HL-60 (cell line): Measurements from ENCODE around the gene BBS5.

Experiments
- DNase-seq, 2 experiments: peaks; one replicate each; pipeline ENCODE4 v3.0.0-alpha.2; 2010 to 2020; ENCODE audit warnings: low read depth in 1 of 2, low spot score in 1 of 2
- H3K27ac ChIP-seq: fragments of 250-450 bp; sonication (Bioruptor Pico); replicated peaks from 2 replicates; pipeline ENCODE4 v1.5.1; 2020; ENCODE audit warnings: mild to moderate bottlenecking, moderate library complexity
- H3K27me3 ChIP-seq: fragments of 250-450 bp; sonication (Bioruptor Pico); 2 replicates; pipeline ENCODE4 v1.5.1; 2021; ENCODE audit warnings: mild to moderate bottlenecking, moderate library complexity; ENCODE audit not compliant: insufficient read depth, poor library complexity, severe bottlenecking
- H3K4me3 ChIP-seq: replicated peaks from 2 replicates; pipeline ENCODE4 v1.5.1; 2011; ENCODE audit warnings: mild to moderate bottlenecking, control low read depth, low read length; ENCODE audit not compliant: insufficient read depth
- GABPA ChIP-seq: IDR thresholded peaks from 2 replicates; pipeline ENCODE4 v1.6.1; 2012; ENCODE audit warnings: low read depth
- POLR2AphosphoS5 ChIP-seq: IDR thresholded peaks from 2 replicates; pipeline ENCODE4 v1.6.1; 2012; ENCODE audit warnings: low read depth
- SPI1 ChIP-seq: IDR thresholded peaks from 2 replicates; pipeline ENCODE4 v1.6.1; 2012; ENCODE audit warnings: low read depth, mild to moderate bottlenecking, borderline replicate concordance
- TF ChIP-seq, protein P1 (sequence below): IDR thresholded peaks from 2 replicates; pipeline ENCODE4 v1.6.1; 2012; ENCODE audit warnings: low read depth; ENCODE audit not compliant: insufficient replicate concordance
- TF ChIP-seq, protein P2 (sequence below): IDR thresholded peaks from one replicate; pipeline ENCODE4 v1.5.1; 2011; ENCODE audit warnings: low read length, control low read depth, inconsistent platforms; ENCODE audit not compliant: insufficient read depth

BBS5 gene

GRCh38 chr2:169493360-169493759 lies 14.1 kb downstream of the BBS5 start:
- TF ChIP-seq, protein P1, sequence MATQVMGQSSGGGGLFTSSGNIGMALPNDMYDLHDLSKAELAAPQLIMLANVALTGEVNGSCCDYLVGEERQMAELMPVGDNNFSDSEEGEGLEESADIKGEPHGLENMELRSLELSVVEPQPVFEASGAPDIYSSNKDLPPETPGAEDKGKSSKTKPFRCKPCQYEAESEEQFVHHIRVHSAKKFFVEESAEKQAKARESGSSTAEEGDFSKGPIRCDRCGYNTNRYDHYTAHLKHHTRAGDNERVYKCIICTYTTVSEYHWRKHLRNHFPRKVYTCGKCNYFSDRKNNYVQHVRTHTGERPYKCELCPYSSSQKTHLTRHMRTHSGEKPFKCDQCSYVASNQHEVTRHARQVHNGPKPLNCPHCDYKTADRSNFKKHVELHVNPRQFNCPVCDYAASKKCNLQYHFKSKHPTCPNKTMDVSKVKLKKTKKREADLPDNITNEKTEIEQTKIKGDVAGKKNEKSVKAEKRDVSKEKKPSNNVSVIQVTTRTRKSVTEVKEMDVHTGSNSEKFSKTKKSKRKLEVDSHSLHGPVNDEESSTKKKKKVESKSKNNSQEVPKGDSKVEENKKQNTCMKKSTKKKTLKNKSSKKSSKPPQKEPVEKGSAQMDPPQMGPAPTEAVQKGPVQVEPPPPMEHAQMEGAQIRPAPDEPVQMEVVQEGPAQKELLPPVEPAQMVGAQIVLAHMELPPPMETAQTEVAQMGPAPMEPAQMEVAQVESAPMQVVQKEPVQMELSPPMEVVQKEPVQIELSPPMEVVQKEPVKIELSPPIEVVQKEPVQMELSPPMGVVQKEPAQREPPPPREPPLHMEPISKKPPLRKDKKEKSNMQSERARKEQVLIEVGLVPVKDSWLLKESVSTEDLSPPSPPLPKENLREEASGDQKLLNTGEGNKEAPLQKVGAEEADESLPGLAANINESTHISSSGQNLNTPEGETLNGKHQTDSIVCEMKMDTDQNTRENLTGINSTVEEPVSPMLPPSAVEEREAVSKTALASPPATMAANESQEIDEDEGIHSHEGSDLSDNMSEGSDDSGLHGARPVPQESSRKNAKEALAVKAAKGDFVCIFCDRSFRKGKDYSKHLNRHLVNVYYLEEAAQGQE = no peak
- TF ChIP-seq GABPA (no peak), SPI1 (no peak), POLR2AphosphoS5 (no peak)
- TF ChIP-seq, protein P2, sequence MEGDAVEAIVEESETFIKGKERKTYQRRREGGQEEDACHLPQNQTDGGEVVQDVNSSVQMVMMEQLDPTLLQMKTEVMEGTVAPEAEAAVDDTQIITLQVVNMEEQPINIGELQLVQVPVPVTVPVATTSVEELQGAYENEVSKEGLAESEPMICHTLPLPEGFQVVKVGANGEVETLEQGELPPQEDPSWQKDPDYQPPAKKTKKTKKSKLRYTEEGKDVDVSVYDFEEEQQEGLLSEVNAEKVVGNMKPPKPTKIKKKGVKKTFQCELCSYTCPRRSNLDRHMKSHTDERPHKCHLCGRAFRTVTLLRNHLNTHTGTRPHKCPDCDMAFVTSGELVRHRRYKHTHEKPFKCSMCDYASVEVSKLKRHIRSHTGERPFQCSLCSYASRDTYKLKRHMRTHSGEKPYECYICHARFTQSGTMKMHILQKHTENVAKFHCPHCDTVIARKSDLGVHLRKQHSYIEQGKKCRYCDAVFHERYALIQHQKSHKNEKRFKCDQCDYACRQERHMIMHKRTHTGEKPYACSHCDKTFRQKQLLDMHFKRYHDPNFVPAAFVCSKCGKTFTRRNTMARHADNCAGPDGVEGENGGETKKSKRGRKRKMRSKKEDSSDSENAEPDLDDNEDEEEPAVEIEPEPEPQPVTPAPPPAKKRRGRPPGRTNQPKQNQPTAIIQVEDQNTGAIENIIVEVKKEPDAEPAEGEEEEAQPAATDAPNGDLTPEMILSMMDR = no peak
- DNase-seq = no peak
- H3K27me3 ChIP-seq = no peaks in the 10 kb centered on the region
- H3K4me3 ChIP-seq = no peak overlapping the region
- H3K27ac ChIP-seq = no peak overlapping the region

- TF ChIP-seq GABPA (no peak), SPI1 (no peak), POLR2AphosphoS5 (no peak)
- TF ChIP-seq, protein P2 = no peak
- TF ChIP-seq, protein P1 = no peak
- no peak for DNase-seq
- Histone ChIP-seq H3K27ac (no peak overlapping the region), H3K4me3 (no peak overlapping the region), H3K27me3 (no peaks in the 10 kb centered on the region)
These were observed 16.1 kb downstream of the BBS5 start for GRCh38 chr2:169495310-169495928.

DNA sequence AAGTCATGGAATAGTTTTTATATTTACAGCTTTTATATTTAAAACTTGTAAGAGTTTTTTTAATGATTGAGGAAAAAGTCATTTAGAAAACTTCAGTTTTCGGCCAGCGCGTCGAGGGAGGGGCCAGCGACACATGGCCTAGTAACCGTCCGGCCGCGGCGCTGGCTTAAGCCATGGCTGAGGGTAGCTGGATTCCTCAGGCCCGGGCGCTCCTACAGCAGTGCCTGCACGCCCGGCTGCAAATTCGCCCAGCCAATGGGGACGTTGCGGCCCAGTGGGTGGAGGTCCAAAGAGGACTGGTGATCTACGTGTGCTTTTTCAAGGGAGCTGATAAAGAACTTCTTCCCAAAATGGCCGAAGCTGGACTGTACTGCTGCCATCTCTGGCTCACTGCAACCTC lies 25.4 kb downstream of the BBS5 start:
- TF ChIP-seq GABPA (no peak), POLR2AphosphoS5 (no peak), SPI1 (no peak)
- TF ChIP-seq, protein P1 = no peak
- TF ChIP-seq, protein P2 = no peak
- no peak overlapping the region for H3K4me3 ChIP-seq

More for the DNA sequence above, 25.4 kb downstream of the BBS5 start:
- DNase-seq = no peak
- no peak overlapping the region for H3K27ac ChIP-seq
- H3K27me3 ChIP-seq = no peaks in the 10 kb centered on the region
